ENCODE data around the gene GLCCI1.

- TF ChIP-seq POLR2A (IDR thresholded peaks at IDR 0.05) (no peak), CTCF (IDR thresholded peaks at IDR 0.05) (no peak), POLR2AphosphoS5 (IDR thresholded peaks at IDR 0.05) (no peak)
Observed at GRCh38 chr7:8084836-8085235, 116.2 kb downstream of the GLCCI1 start.
